Heart left ventricle (tissue), 16 donors: ENCODE data around the gene GALNT9. TPM values are rescaled to one million over a fixed set of nuclear protein-coding genes. Genes with fewer than 3 reads are reported as not detected.
A peak's percentile ranks its signal among the peaks of the same experiment; 100 is the strongest.

Experiments
- ATAC-seq, 4 donors: fragments of 200-7000 bp; cut with Tn5 transposase; one replicate each; pipeline ENCODE4 v1.9.1; 2020 to 2022; ENCODE audit warnings: moderate library complexity in 4 of 4, mild to moderate bottlenecking in 3 of 4, moderate number of reproducible peaks in 1 of 4
- DNase-seq, 5 donors: peaks; one replicate each; pipeline ENCODE4 v3.0.0-alpha.2; 2020
- H3K27ac ChIP-seq, 12 donors: fragments of 200-600 bp; sonication (generic) in 4 of 12; one replicate each; pipeline versions ENCODE4 v1.5.0 to v1.8.0; 2016 to 2022; ENCODE audit warnings: mild to moderate bottlenecking in 2 of 12
- H3K27me3 ChIP-seq, 9 donors: fragments of 200-600 bp; sonication (generic) in 2 of 9; one replicate each; pipeline versions ENCODE4 v1.5.1 to v1.8.0; 2016 to 2022; ENCODE audit warnings: mild to moderate bottlenecking in 3 of 9
- H3K36me3 ChIP-seq, 9 donors: fragments of 200-600 bp; sonication (generic) in 2 of 9; one replicate each; pipeline versions ENCODE4 v1.5.0 to v1.8.0; 2018 to 2022; ENCODE audit warnings: mild to moderate bottlenecking in 2 of 9
- H3K4me1 ChIP-seq, 12 donors: fragments of 200-600 bp; sonication (generic) in 4 of 12; one replicate each; pipeline versions ENCODE4 v1.5.0 to v1.8.0; 2016 to 2022; ENCODE audit warnings: mild to moderate bottlenecking in 3 of 12
- H3K4me3 ChIP-seq, 12 donors: fragments of 200-600 bp; sonication (generic) in 4 of 12; one replicate each; pipeline versions ENCODE4 v1.5.0 to v1.8.0; 2017 to 2022; ENCODE audit warnings: mild to moderate bottlenecking in 9 of 12, moderate library complexity in 4 of 12
- H3K9me3 ChIP-seq, 12 donors: fragments of 200-600 bp; sonication (generic) in 4 of 12; one replicate each; pipeline versions ENCODE4 v1.5.0 to v1.8.0; 2016 to 2022; ENCODE audit warnings: mild to moderate bottlenecking in 1 of 12
- CTCF ChIP-seq, 12 donors: fragments of 200-600 bp; sonication (generic) in 4 of 12; IDR thresholded peaks; one replicate each; pipeline versions ENCODE4 v1.5.0 to v1.8.0; 2018 to 2022; ENCODE audit warnings: antibody characterized with exemption in 12 of 12, mild to moderate bottlenecking in 5 of 12
- POLR2A ChIP-seq, 2 donors: fragments of 450-650 bp; IDR thresholded peaks; one replicate each; pipeline ENCODE4 v1.6.1; 2017; ENCODE audit warnings: antibody characterized with exemption in 2 of 2, mild to moderate bottlenecking in 2 of 2, moderate library complexity in 2 of 2
- WGBS, 4 donors: extraction: QIAGEN DNeasy Blood & Tissue Kit in 2 of 4; methylation state at CpG; one replicate each; pipeline versions ENCODE4 v1.1.5 to v1.1.7; 2013 to 2018; 5-methylcytosine and 5-hydroxymethylcytosine counted together
- intact Hi-C, 10 donors: fragments of 100-400 bp; cut with DNase I; formaldehyde crosslinking; loops; one replicate each; pipeline versions ENCODE4 v1.11.1 to v1.14.2; 2022
- polyA plus RNA-seq, 2 donors: library from polyadenylated mRNA; stranded (reverse); fragments of 200-250 nt; gene quantifications; one replicate each; pipeline ENCODE4 v1.2.3, GENCODE V29; 2013
- total RNA-seq, 9 donors: library from RNA; depleted of rRNA in 2 of 9; stranded (reverse); fragments of >200 nt in 2 of 9; fragmentation: NEBNext Ultra II Directional in 3 of 9; extraction: Animal tissue kit (Norgen Biotek cat#: 25700) in 3 of 9; gene quantifications; one replicate each; pipeline versions ENCODE4 v1.1.0 to v1.2.4, GENCODE V29; 2016 to 2023
- donor health status: ischemic (EF 13 %, LVEDD 7.1; RV severe dilation, severe dysfunction).
- donor health status: healthy with polysubstance abuse.
- donor health status: DM: no; HTN: yes; CAD: no.
- donor health status: DM: no; HTN: no; CAD: no.
- donor health status: ischemic (EF 25% LVEDD 6.9; RV normal size, moderate dysfunction).
- donor health status: ischemic (EF 25% LVEDD 5.7; RV mildly dilated, moderate dysfunction).
- donor health status: healthy.
- donor health status: DM: yes; HTN: yes; CAD: no.
- donor health status: ischemic (EF 35%, LVEDD 5.7; RV mildly dilated, moderate dysfunction).
- donor health status: nonischemic (EF 11% LVEDD 7.7; RV severe dilation, severe dysfunction).
- donor health status: DM: yes; HTN: yes; CAD: no.
- donor health status: PGD.
- donor health status: ischemic (EF 29% LVEDD 5.4; RV normal size, mild dysfunction).
- donor health status: nonischemic (EF 23%, LVEDD 6.1; RV moderate dilation, normal function).

GALNT9 gene
- total and polyA plus RNA-seq, 11 donors, result 10.3 TPM; not detected in 10

- Histone ChIP-seq H3K4me1 (no peaks in the 10 kb centered on the region), H3K36me3 (no peaks in the 10 kb centered on the region), H3K9me3 (no peaks in the 10 kb centered on the region), H3K27ac (no peak overlapping the region), H3K4me3 (no peak overlapping the region), H3K27me3 (peaks cover 0 to 36% (median 6%) of the 10 kb centered on the region in 9 donors)
- TF ChIP-seq POLR2A (IDR thresholded peaks at IDR 0.05) (no peak), CTCF (IDR thresholded peaks at IDR 0.05) (no peak)
- DNase-seq, result peak in 1 of 5 donors; percentile 55
- WGBS, 4 donors, result 89 to 93% (median 91%) methylated on average over 14 of the region's 14 CpGs
- intact Hi-C loops, result no loop called here
- ATAC-seq, result no peak
Observed at GRCh38 chr12:132348176-132348575, 18.8 kb upstream of the GALNT9 start.

GRCh38 chr12:132347176-132347855 is 17.9 kb upstream of the GALNT9 start:
- ATAC-seq, result no peak
- TF ChIP-seq CTCF (IDR thresholded peaks at IDR 0.05) (no peak), POLR2A (IDR thresholded peaks at IDR 0.05) (no peak)
- no peaks in the 10 kb centered on the region for H3K36me3 ChIP-seq
- no peaks in the 10 kb centered on the region for H3K4me1 ChIP-seq
- WGBS, 4 donors, result 85 to 88% (median 86%) methylated on average over 29 to 33 of the region's 33 CpGs
- peaks cover 0 to 29% (median 5%) of the 10 kb centered on the region in 9 donors for H3K27me3 ChIP-seq
- no peaks in the 10 kb centered on the region for H3K9me3 ChIP-seq
- H3K27ac ChIP-seq, result no peak overlapping the region
- intact Hi-C loops, result no loop called here
- H3K4me3 ChIP-seq, result no peak overlapping the region
- DNase-seq, result peak in 1 of 5 donors; percentile 54

- 64 to 84% (median 80%) methylated on average over 11 to 20 of the region's 20 CpGs for WGBS, 4 donors
- Histone ChIP-seq H3K4me1 (no peaks in the 10 kb centered on the region), H3K27ac (no peak overlapping the region), H3K4me3 (no peak overlapping the region), H3K9me3 (no peaks in the 10 kb centered on the region), H3K27me3 (peaks cover 0 to 28% (median 2%) of the 10 kb centered on the region in 9 donors), H3K36me3 (no peaks in the 10 kb centered on the region)
- TF ChIP-seq CTCF (IDR thresholded peaks at IDR 0.05) (no peak), POLR2A (IDR thresholded peaks at IDR 0.05) (no peak)
- DNase-seq, result no peak
- no peak for ATAC-seq
- intact Hi-C loops, result no loop called here
Observed at GRCh38 chr12:132346471-132347175, 17.2 kb upstream of the GALNT9 start.

DNA sequence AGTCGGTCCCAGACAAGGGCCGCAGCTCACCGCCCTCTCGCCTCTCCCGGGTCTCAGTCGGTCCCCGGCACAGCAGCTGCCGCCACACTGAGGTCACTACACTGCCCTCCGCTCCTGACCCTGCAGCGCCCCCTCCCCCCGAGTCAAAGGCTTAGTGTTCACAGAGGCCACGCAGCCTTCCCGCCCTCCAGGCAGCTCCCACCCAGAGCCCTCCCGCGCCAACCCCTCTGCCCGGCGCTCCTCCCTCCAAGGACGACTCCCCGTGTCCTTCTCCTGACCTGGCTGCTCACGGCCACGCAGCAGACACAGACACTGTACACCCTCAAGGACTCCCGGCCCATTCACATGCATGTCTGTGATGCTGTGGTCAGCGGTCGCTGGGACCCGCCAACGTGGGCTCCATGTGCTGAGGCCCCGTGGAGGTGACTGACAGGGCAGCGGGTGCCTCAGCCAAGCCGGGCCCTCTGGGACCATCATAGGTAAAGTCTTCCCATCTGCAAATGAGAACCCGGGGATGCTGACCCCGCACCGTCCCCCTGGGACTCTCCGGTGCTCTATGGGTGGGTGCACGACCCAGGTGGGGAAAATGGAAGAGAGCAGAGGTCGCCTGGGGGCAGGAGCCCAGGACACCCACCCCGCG is 16.3 kb upstream of the GALNT9 start:
- no peaks in the 10 kb centered on the region for H3K4me1 ChIP-seq
- peaks cover 0 to 29% (median 2%) of the 10 kb centered on the region in 9 donors for H3K27me3 ChIP-seq
- no peak for TF ChIP-seq CTCF (IDR thresholded peaks at IDR 0.05)
- no peaks in the 10 kb centered on the region for H3K36me3 ChIP-seq
- DNase-seq (no peak), ATAC-seq (no peak)
- no peaks in the 10 kb centered on the region for H3K9me3 ChIP-seq
- H3K4me3 ChIP-seq, result no peak overlapping the region
- no peak overlapping the region for H3K27ac ChIP-seq
- 68 to 72% (median 70%) methylated on average over 21 to 37 of the region's 37 CpGs for WGBS, 4 donors
- intact Hi-C loops, result no loop called here
